Endothelial cell of umbilical vein (primary cell): ENCODE measurements around the gene AHNAK2. TPM values are rescaled to one million over a fixed set of nuclear protein-coding genes. Genes with fewer than 3 reads are reported as not detected.

Source experiments
- BruUV-seq: library from RNA; stranded (reverse); fragments of 400-500 nt; replicated peaks from 2 replicates; lab custom pipeline; 2021; lab: Mats Ljungman, UMichigan
- CTCF ChIA-PET: fragments of 300-600, 350-600 bp; sonication (Branson Sonifier 250); formaldehyde crosslinking; loops from one replicate; lab custom pipeline; 2021; ENCODE audit warnings: antibody characterized with exemption, inconsistent platforms; lab: Charles Lee
- POLR2A ChIA-PET: fragments of 300-600, 350-600 bp; sonication (Branson Sonifier 250); formaldehyde crosslinking; loops from one replicate; lab custom pipeline; 2021; ENCODE audit warnings: antibody characterized with exemption, inconsistent platforms; lab: Charles Lee
- DNase-seq: peaks from one replicate; pipeline ENCODE4 v3.0.0-alpha.2; 2011; ENCODE audit warnings: low read depth, low spot score
- FAIRE-seq: peaks from 2 replicates; lab custom pipeline; 2011; peaks lifted over from hg19 to GRCh38; lab: Jason Lieb, UNC
- H2AFZ ChIP-seq: 2 replicates; pipeline ENCODE4 v1.6.0; 2012; ENCODE audit warnings: low read depth, low read length, control low read depth, inconsistent platforms
- H3K27ac ChIP-seq: 2 replicates; pipeline ENCODE4 v1.5.1; 2011; ENCODE audit warnings: low read depth, mild to moderate bottlenecking, control low read depth, low read length, moderate library complexity; ENCODE audit not compliant: insufficient read depth
- H3K27me3 ChIP-seq, 2 experiments: 2 replicates each; pipeline versions ENCODE4 v1.6.0 to v1.6.1; 2011; ENCODE audit warnings: low read length in 2 of 2, mixed read lengths in 1 of 2; ENCODE audit not compliant: control insufficient read depth in 2 of 2, insufficient read depth in 2 of 2
- H3K36me3 ChIP-seq, 2 experiments: 2 replicates in 1 of 2; 3 replicates in 1 of 2; pipeline ENCODE4 v1.5.1; 2011; ENCODE audit warnings: low read length in 2 of 2, mild to moderate bottlenecking in 1 of 2, moderate library complexity in 1 of 2; ENCODE audit not compliant: control insufficient read depth in 2 of 2, insufficient read depth in 2 of 2; ENCODE audit errors: extremely low read depth in 1 of 2
- H3K4me1 ChIP-seq: 3 replicates; pipeline ENCODE4 v1.5.1; 2011; ENCODE audit warnings: mild to moderate bottlenecking, low read length; ENCODE audit not compliant: control insufficient read depth, insufficient read depth; ENCODE audit errors: extremely low read depth
- H3K4me2 ChIP-seq: 2 replicates; pipeline ENCODE4 v1.6.1; 2011; ENCODE audit warnings: low read length, control low read depth, mixed read lengths; ENCODE audit not compliant: insufficient read depth
- H3K4me3 ChIP-seq, 3 experiments: fragments of 200-600 bp in 1 of 3; sonication (generic), shearing (Covaris generic) in 1 of 3; replicated peaks in 1 of 3; 2 replicates each; pipeline ENCODE4 v1.5.1; 2011 to 2016; ENCODE audit warnings: control low read depth in 3 of 3, low read length in 3 of 3, mild to moderate bottlenecking in 2 of 3, inconsistent platforms in 1 of 3, low read depth in 1 of 3, moderate library complexity in 1 of 3; ENCODE audit not compliant: insufficient read depth in 1 of 3
- H3K79me2 ChIP-seq: 2 replicates; pipeline ENCODE4 v1.6.0; 2012; ENCODE audit warnings: low read length, inconsistent platforms; ENCODE audit not compliant: control insufficient read depth, insufficient read depth
- H3K9ac ChIP-seq: replicated peaks from 2 replicates; pipeline ENCODE3; 2011; ENCODE audit warnings: low read length, control low read depth; ENCODE audit not compliant: insufficient read depth; ENCODE audit errors: extremely low read depth
- H3K9me1 ChIP-seq: replicated peaks from 3 replicates; pipeline ENCODE4 v1.6.0; 2011; ENCODE audit warnings: mild to moderate bottlenecking, low read length; ENCODE audit not compliant: control insufficient read depth, insufficient read depth; ENCODE audit errors: extremely low read depth
- H3K9me3 ChIP-seq: replicated peaks from 2 replicates; pipeline ENCODE4 v1.5.1; 2012; ENCODE audit warnings: low read length, inconsistent platforms; ENCODE audit not compliant: control insufficient read depth, insufficient read depth
- H4K20me1 ChIP-seq: replicated peaks from 2 replicates; pipeline ENCODE3; 2011; ENCODE audit warnings: mild to moderate bottlenecking, low read length; ENCODE audit not compliant: control insufficient read depth, insufficient read depth; ENCODE audit errors: extremely low read depth
- CTCF ChIP-seq, 2 donors: IDR thresholded peaks; 1 replicate in 1 of 2; 2 replicates in 1 of 2; pipeline ENCODE4 v1.5.1; 2011; ENCODE audit warnings: low read length in 2 of 2, mild to moderate bottlenecking in 2 of 2, moderate library complexity in 2 of 2, control low read depth in 1 of 2, inconsistent platforms in 1 of 2, low read depth in 1 of 2; ENCODE audit not compliant: insufficient read depth in 1 of 2; ENCODE audit errors: extremely low read depth in 1 of 2
- EZH2 ChIP-seq: IDR thresholded peaks from 2 replicates; pipeline ENCODE4 v1.6.1; 2012; ENCODE audit warnings: borderline replicate concordance, low read depth, mild to moderate bottlenecking, moderate library complexity, low read length, inconsistent platforms; ENCODE audit not compliant: severe bottlenecking
- FOS ChIP-seq: IDR thresholded peaks from 2 replicates; pipeline ENCODE4 v1.6.1; 2011; ENCODE audit warnings: mild to moderate bottlenecking, low read length, moderate library complexity, borderline replicate concordance; ENCODE audit not compliant: insufficient read depth
- GATA2 ChIP-seq: IDR thresholded peaks from 2 replicates; pipeline ENCODE4 v1.7.0; 2011; ENCODE audit warnings: low read depth, mild to moderate bottlenecking, moderate library complexity, mixed read lengths, low read length; ENCODE audit not compliant: insufficient read length, insufficient read depth
- JUN ChIP-seq: IDR thresholded peaks from 2 replicates; pipeline ENCODE4 v1.6.1; 2011; ENCODE audit warnings: borderline replicate concordance, low read depth; ENCODE audit not compliant: insufficient read length, insufficient read depth
- MAX ChIP-seq: IDR thresholded peaks from 2 replicates; pipeline ENCODE4 v1.6.1; 2011; ENCODE audit not compliant: insufficient read depth, insufficient read length
- MYC ChIP-seq: IDR thresholded peaks from one replicate; pipeline ENCODE4 v1.6.1; 2011; ENCODE audit warnings: mild to moderate bottlenecking, low read depth, low read length
- POLR2A ChIP-seq: IDR thresholded peaks from 2 replicates; pipeline ENCODE4 v1.6.1; 2012; ENCODE audit warnings: low read depth, mild to moderate bottlenecking, control low read depth, low read length
- POLR2AphosphoS5 ChIP-seq: IDR thresholded peaks from 2 replicates; pipeline ENCODE4 v1.6.1; 2012; ENCODE audit warnings: low read depth, mild to moderate bottlenecking, control low read depth, low read length, moderate library complexity; ENCODE audit not compliant: insufficient read depth
- dilution Hi-C: fragments of 300-500 bp; cut with MboI; formaldehyde crosslinking; loops from one replicate; pipeline ENCODE4 v1.15.0; 2019; ENCODE audit warnings: low sequenced_read_pairs; ENCODE audit not compliant: extremely low pct_ligation_motif_present
- intact Hi-C: fragments of 100-400 bp; cut with micrococcal nuclease; formaldehyde crosslinking; loops from one replicate; pipeline ENCODE4 v1.10.0; 2022
- polyA plus RNA-seq, 4 experiments: library from polyadenylated mRNA; depleted of rRNA in 3 of 4; stranded (reverse) in 3 of 4; unstranded in 1 of 4; fragments of >200 nt; gene quantifications; 2 replicates each; pipeline versions ENCODE4 v1.2.1 to v1.2.3, GENCODE V29; 2011 to 2012; ENCODE audit warnings: missing spikeins in 1 of 4
- total RNA-seq: library from RNA; stranded (reverse); gene quantifications from 2 replicates; pipeline ENCODE4 v1.2.3, GENCODE V29; 2021

Gene AHNAK2
- total and polyA plus RNA-seq, 2 donors (not counting 3 experiments of a cell fraction or from before 2014, with no cell fraction given) = 17.7 to 68.7 TPM

- no peak for TF ChIP-seq EZH2
- TF ChIP-seq FOS = no peak
- no peak for TF ChIP-seq CTCF (IDR thresholded peaks at IDR 0.05; ENCODE audit: extremely low read depth in 1 of 2, insufficient read depth in 1 of 2, low read depth in 1 of 2, low read length in 2 of 2)
- TF ChIP-seq POLR2A = no peak
- TF ChIP-seq MYC = no peak
- TF ChIP-seq POLR2AphosphoS5 = no peak
- no peak for TF ChIP-seq MAX
- TF ChIP-seq JUN = no peak
- no peak for TF ChIP-seq GATA2
- BruUV-seq = no TSS peak
- no peaks in the 10 kb centered on the region for H3K9me1 ChIP-seq
- H3K36me3 ChIP-seq = no peaks in the 10 kb centered on the region
- ChIA-PET CTCF (interaction anchor here (1.1 to 4.4 kb wide), 5 partner anchors 31 to 167 kb away, joined by 3 to 37 read pairs (median 10); no protein-coding TSS in a partner anchor), POLR2A (no interaction called here)
- dilution Hi-C loops (loop anchor here (10.0 kb wide), 1 partner anchor 139 kb away; no protein-coding TSS in a partner anchor), intact Hi-C loops (no loop called here)
- H3K4me1 ChIP-seq = peaks cover 6% of the 10 kb centered on the region
- no peak for DNase-seq
- H3K4me3 ChIP-seq = no peak overlapping the region
- H3K9me3 ChIP-seq = no peaks in the 10 kb centered on the region
- no peak overlapping the region for H2AFZ ChIP-seq
- H3K27me3 ChIP-seq = peaks cover 3 to 11% of the 10 kb centered on the region in 2 experiments
- no peak overlapping the region for H3K27ac ChIP-seq
- no peaks in the 10 kb centered on the region for H4K20me1 ChIP-seq
- no peak for FAIRE-seq
- no peak overlapping the region for H3K9ac ChIP-seq
- H3K79me2 ChIP-seq = no peaks in the 10 kb centered on the region
- H3K4me2 ChIP-seq = no peak overlapping the region
Observed at GRCh38 chr14:104935955-104936354, 42.2 kb downstream of the AHNAK2 start.
